Activated T-cell treated with anti-CD3 and anti-CD28 coated beads, Interleukin-2, amount 50 U/mL, for 48 hours (primary cell): ENCODE data around the gene FOXO3.
"Not testable (repeated sequence)": the region's sequence is repeated elsewhere in the genome, so short reads cannot be mapped to it uniquely, and the experiment has no call there.

Source experiments
- DNase-seq, 2 experiments: peaks; one replicate each; pipeline ENCODE4 v3.0.0-alpha.2; 2020

FOXO3 gene

DNA sequence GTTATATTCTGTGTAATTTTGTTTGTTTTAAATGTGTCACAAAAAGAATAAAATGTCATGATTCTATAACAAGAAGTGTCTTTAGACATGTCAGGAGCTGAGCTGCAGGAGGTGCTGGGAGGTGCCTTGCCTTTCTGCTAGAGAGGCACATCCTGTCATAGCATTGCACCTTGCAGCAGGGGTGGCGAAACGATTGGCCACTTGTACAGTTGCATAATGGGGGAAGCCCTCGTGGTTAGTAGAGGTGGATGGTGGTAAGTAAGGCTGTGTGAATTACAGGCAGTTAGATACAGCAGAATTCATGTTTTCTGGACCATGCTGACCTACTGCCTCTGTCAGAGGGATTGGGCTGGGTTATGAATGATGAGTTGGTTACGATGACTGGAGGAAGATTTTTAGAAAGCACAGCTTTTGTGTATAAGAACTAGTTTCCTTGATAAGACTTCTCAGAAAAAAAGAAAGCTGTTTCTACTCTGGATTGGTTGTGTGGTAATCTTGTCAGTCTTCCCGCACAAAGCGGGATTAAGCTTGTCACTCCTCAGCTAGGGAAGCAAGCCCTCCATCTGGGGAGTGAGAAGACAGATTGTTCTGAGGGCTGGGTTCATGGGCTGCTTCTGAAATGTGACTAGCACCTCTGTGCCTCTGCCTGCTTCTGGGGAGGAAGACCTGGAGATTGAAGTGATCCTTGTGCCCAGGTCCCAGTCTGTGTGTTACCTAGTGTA is 74.9 kb downstream of the FOXO3 start:
- DNase-seq: peak in 1 of 2 experiments; percentile 38

DNA sequence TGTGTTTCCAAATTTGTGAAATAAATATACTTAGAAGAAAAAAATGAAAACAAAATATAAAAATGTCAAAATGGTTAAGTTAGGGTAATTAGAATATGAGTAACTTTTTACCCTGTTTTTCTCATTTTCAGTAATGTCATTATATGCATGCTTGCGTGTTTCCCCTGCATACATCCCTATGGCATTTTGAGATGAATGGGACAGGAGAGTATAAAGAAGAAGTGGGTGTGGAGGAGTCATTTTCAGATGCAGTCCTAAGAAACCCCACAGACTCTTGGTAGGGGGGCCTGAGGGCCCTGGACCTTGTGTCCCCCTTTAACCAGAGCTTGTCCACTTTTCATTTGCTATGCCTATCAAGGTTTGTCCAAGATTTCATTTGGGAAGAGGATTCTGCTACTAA is 77.2 kb downstream of the FOXO3 start:
- no peak for DNase-seq

GRCh38 chr6:108638993-108639392 is 78.3 kb downstream of the FOXO3 start:
- DNase-seq: no peak

- DNase-seq: no peak
Observed at GRCh38 chr6:108640104-108640503, 79.4 kb downstream of the FOXO3 start.

DNA sequence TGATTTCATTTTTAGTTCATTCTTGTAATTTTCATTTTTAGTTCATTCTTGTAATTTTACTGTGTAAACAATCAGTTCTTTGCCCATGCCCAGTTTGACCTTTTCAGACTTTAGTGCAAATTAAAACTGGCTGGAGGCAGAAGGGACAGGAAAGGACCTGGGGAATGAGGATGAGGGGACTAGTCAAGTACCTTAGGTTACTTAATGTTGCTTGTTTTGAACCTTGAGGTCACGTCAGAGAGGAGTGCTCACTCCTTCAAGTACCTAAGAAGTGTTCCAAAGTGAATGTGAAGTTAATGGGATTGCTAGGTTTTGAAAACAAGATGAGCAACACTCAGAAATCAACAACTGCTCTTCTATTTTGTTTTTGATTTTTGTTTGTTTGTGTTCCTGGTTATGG is 82.5 kb downstream of the FOXO3 start:
- DNase-seq: no peak

DNA sequence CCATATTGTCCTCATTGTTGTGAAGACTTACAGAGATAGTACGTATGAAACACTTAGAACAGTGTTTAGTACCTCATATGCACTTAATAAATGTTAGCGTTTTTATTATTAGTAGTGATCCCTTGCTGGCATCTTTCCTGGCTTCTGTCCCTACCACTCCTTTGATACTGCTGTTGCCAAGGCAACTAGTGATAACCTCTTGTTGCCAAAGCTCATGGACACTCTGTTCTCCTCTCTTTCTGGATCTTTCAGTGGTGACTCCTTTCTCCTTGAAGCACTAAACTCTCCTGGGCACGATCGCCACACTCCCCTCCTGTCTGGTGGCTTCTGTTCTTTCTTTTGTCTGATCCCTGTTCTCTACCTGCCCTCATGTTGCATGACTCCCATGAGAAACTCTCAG is 83.5 kb downstream of the FOXO3 start:
- DNase-seq: no peak

DNA sequence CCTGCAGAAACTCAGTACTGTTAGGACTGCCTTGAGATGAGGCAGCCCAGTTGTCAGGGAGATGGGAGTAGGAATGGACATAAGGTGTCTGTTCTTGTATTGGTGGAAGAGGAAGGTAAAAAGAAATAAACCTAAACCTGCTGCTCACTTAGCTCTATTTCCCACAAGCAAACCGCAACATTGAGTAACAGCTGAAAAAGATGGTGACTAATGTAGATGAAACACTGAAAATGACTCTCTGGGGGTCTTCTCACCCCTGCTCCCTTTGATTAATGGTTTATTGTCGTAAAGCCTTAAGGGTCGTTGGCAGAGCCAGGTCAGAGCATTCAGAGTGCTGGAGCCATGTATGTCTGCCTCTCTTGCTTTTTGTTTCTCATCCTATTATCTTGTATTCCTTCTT is 87.5 kb downstream of the FOXO3 start:
- DNase-seq: no peak

DNA sequence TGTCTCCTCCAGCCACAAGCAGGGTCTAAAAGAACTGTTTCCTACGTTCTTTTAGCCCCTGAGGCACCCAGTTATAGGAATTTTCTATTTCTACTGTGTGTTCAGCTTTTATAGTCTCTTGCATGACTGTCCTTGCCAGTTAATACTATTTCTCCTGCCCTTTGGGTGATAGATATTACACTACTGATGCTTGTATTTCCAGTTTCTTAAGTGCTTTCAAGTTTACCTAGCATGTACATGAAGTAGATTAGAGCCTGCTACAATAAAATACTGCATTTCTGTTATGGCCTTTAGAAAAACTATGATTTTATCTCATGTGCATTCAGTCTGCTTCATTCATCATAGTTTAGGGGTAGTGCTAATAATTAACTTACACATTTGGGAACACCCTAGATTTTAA is 89.6 kb downstream of the FOXO3 start:
- DNase-seq: no peak

GRCh38 chr6:108650781-108651180 is 90.1 kb downstream of the FOXO3 start:
- DNase-seq: no peak

- no peak for DNase-seq
Observed at GRCh38 chr6:108651340-108652227, 90.9 kb downstream of the FOXO3 start.

DNA sequence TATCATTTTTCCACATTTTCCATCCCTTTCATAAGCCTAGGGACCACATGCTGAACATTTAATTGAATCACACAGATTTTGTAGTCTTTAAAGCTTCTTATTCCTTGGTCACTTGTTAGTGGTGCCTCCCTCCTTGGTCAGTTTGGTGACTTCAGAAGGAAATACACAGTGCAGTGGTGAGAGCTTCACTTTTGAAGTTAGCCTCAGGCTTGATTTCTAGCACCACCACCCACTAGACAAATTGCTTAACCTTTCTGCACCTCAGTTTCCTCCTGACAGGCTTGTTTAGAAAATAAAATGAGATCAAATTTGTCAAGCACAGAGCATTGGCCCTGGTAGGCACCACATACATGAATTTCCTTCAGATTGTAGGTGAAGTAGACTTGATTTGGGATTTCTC is 91.7 kb downstream of the FOXO3 start:
- no peak for DNase-seq

GRCh38 chr6:108653949-108654348 is 93.2 kb downstream of the FOXO3 start:
- no peak for DNase-seq

DNA sequence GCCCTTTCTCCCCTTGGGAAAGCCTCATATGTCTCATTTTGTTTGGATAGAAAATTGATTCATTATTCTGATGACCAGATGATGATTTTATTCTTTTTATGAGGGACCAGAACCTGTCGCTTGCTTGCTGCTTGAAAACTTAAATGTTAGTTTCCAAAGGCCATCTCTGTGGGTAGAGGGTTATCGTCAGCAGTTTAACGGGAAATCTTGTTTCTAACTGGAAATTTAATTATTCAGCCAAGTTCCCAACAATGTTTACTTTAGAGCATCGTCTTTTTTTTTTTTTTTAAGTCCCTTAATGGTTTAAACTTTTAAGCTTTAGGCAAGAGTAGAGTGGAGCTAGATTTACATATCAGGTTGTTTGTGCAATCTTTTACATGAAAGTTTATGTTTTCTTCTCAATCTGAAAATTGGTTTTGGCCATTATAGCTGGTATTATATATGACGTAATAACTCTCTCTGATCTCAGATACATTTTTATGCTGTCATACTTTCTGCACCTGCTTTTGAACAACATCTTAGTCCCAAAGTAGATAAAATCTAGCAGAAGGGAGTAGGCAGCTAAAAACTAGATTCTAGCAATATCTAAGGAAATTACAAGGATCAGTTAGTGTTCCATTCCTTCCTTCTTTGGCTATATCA is 93.9 kb downstream of the FOXO3 start:
- DNase-seq: no peak

- no peak for DNase-seq
Observed at GRCh38 chr6:108655806-108656651, 95.3 kb downstream of the FOXO3 start.

- DNase-seq: no peak
Observed at GRCh38 chr6:108656836-108657235, 96.1 kb downstream of the FOXO3 start.

- no peak for DNase-seq
Observed at GRCh38 chr6:108658174-108658573, 97.5 kb downstream of the FOXO3 start.

DNA sequence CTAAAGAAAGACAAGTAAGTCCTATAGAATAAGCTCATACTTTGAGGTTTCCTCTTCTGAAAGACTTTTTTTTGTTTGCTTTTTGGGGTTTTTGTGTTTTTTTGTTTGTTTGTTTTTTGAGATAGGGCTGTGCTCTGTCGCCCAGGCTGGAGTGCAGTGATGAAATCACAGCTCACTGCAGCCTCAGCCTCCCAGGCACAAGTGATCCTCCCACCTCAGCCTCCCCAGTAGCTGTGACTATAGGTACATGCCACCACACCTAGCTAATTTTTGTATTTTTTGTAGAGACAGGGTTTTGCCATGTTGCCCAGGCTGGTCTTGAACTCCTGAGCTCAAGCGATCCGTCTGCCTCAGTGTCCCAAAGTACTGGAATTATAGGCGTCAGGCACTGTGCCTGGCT is 98.1 kb downstream of the FOXO3 start:
- DNase-seq: not testable (repeated sequence)

DNA sequence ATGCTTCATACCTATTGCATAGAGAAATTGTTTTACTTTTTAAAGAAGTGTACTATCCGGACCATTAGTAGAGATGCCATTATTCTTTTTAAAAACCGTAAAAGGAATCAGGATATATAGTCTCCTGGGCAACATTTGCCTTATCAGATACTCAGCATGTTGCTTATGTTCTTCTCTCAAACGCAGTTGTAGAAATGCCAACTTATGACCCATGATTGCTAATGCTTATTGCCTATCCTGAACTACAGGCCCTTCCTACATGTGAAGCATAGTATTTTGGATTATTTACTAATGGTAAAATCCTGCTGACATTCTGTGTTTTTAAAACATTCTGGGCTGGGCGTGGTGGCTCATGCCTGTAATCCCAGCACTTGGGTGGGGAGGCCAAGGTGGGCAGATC is 99.5 kb downstream of the FOXO3 start:
- no peak for DNase-seq

DNA sequence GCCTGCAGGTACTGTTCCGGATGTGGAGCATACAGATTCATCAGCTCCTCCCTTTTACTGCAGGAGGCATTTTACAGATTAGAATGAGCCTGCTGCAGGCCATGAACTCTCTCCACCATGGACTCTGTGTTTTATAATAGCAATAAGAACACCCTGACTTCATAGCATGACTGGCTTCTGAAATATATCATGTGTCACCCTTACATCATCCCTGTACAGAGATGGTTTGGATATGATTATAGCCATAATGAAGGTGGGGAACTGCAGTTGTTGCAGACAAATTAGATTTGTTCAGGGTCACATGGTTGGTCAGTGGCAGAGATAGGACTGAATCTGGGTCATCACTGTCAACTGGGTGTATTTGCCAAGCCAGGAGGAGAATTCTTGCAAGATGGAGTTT is 100.7 kb downstream of the FOXO3 start:
- DNase-seq: no peak

- no peak for DNase-seq
Observed at GRCh38 chr6:108661982-108662381, 101.3 kb downstream of the FOXO3 start.

DNA sequence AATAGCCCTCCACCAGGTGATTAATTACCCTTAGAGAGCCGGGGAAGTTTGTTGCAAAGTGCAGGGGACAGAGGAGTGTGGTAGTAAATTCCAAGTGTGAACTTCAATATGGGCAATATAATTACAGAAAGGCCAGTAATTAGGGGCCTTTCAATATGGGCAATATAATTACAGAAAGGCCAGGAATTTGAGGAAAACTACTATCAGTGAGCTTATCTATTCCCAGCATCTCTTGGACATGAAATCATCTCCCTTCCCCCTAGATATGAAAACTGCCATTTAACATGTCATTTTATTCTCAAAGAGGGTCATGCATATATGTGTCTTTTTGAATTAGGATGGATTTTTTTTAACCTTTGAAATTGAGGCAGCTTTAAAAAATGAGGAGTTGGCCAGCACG is 102.0 kb downstream of the FOXO3 start:
- DNase-seq: no peak

DNA sequence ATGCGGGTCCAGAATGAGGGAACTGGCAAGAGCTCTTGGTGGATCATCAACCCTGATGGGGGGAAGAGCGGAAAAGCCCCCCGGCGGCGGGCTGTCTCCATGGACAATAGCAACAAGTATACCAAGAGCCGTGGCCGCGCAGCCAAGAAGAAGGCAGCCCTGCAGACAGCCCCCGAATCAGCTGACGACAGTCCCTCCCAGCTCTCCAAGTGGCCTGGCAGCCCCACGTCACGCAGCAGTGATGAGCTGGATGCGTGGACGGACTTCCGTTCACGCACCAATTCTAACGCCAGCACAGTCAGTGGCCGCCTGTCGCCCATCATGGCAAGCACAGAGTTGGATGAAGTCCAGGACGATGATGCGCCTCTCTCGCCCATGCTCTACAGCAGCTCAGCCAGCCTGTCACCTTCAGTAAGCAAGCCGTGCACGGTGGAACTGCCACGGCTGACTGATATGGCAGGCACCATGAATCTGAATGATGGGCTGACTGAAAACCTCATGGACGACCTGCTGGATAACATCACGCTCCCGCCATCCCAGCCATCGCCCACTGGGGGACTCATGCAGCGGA is 102.9 kb downstream of the FOXO3 start:
- not testable (repeated sequence) for DNase-seq
